ENCODE results near the gene TMPRSS11D. TPM values are rescaled to one million over a fixed set of nuclear protein-coding genes. Genes with fewer than 3 reads are reported as not detected.

Gene TMPRSS11D
- total RNA-seq, 1 experiment from 2014 or later: not detected

- no peaks in the 10 kb centered on the region for H3K27me3 ChIP-seq (replicated peaks; ENCODE audit: insufficient read depth, low read depth, low read length, poor library complexity)
- intact Hi-C loops (cut with micrococcal nuclease; ENCODE audit: unreplicated experiment): no loop called here
- POLR2A ChIA-PET (ENCODE audit: low non-redundant PET): no interaction called here
- no peak overlapping the region for H3K4me3 ChIP-seq (ENCODE audit: low read depth, low read length, poor library complexity, severe bottlenecking)
- TF ChIP-seq EZH2 (IDR thresholded peaks at IDR 0.05; ENCODE audit: borderline replicate concordance, low read depth, low read length, poor library complexity, severe bottlenecking) (no peak), CTCF (conservative IDR thresholded peaks at IDR 0.05; ENCODE audit: low read depth, low read length) (no peak)
- BruUV-seq (replicated peaks): no TSS peak
- H3K9me3 ChIP-seq (ENCODE audit: low read depth, low read length, poor library complexity, severe bottlenecking): no peaks in the 10 kb centered on the region
- DNase-seq (ENCODE audit: low spot score): no peak
- CTCF ChIA-PET: no interaction called here
- H3K27ac ChIP-seq (ENCODE audit: low read depth, low read length, poor library complexity, severe bottlenecking): no peak overlapping the region
- H3K36me3 ChIP-seq (ENCODE audit: insufficient read depth, low read length, poor library complexity, severe bottlenecking): no peaks in the 10 kb centered on the region
- H3K4me1 ChIP-seq (ENCODE audit: insufficient read depth, low read length, poor library complexity, severe bottlenecking): no peaks in the 10 kb centered on the region
Measured at GRCh38 chr4:67926485-67926884, 42.7 kb upstream of the TMPRSS11D start.

- H3K27ac ChIP-seq (ENCODE audit: low read depth, low read length, poor library complexity, severe bottlenecking): no peak overlapping the region
- no peaks in the 10 kb centered on the region for H3K9me3 ChIP-seq (ENCODE audit: low read depth, low read length, poor library complexity, severe bottlenecking)
- no TSS peak for BruUV-seq (replicated peaks)
- ChIA-PET POLR2A (ENCODE audit: low non-redundant PET) (no interaction called here), CTCF (no interaction called here)
- H3K27me3 ChIP-seq (replicated peaks; ENCODE audit: insufficient read depth, low read depth, low read length, poor library complexity): no peaks in the 10 kb centered on the region
- no peaks in the 10 kb centered on the region for H3K4me1 ChIP-seq (ENCODE audit: insufficient read depth, low read length, poor library complexity, severe bottlenecking)
- no peaks in the 10 kb centered on the region for H3K36me3 ChIP-seq (ENCODE audit: insufficient read depth, low read length, poor library complexity, severe bottlenecking)
- no peak for DNase-seq (ENCODE audit: low spot score)
- H3K4me3 ChIP-seq (ENCODE audit: low read depth, low read length, poor library complexity, severe bottlenecking): no peak overlapping the region
- TF ChIP-seq CTCF (conservative IDR thresholded peaks at IDR 0.05; ENCODE audit: low read depth, low read length): no peak
- no peak for TF ChIP-seq EZH2 (IDR thresholded peaks at IDR 0.05; ENCODE audit: borderline replicate concordance, low read depth, low read length, poor library complexity, severe bottlenecking)
- intact Hi-C loops (cut with micrococcal nuclease; ENCODE audit: unreplicated experiment): no loop called here
Measured at GRCh38 chr4:67922697-67923096, 38.9 kb upstream of the TMPRSS11D start.

- intact Hi-C loops (cut with micrococcal nuclease; ENCODE audit: unreplicated experiment): no loop called here
- Histone ChIP-seq H3K9me3 (ENCODE audit: low read depth, low read length, poor library complexity, severe bottlenecking) (no peaks in the 10 kb centered on the region), H3K27ac (ENCODE audit: low read depth, low read length, poor library complexity, severe bottlenecking) (no peak overlapping the region), H3K4me1 (ENCODE audit: insufficient read depth, low read length, poor library complexity, severe bottlenecking) (no peaks in the 10 kb centered on the region), H3K27me3 (replicated peaks; ENCODE audit: insufficient read depth, low read depth, low read length, poor library complexity) (no peaks in the 10 kb centered on the region), H3K4me3 (ENCODE audit: low read depth, low read length, poor library complexity, severe bottlenecking) (no peak overlapping the region), H3K36me3 (ENCODE audit: insufficient read depth, low read length, poor library complexity, severe bottlenecking) (no peaks in the 10 kb centered on the region)
- TF ChIP-seq EZH2 (IDR thresholded peaks at IDR 0.05; ENCODE audit: borderline replicate concordance, low read depth, low read length, poor library complexity, severe bottlenecking) (no peak), CTCF (conservative IDR thresholded peaks at IDR 0.05; ENCODE audit: low read depth, low read length) (no peak)
- ChIA-PET POLR2A (ENCODE audit: low non-redundant PET) (no interaction called here), CTCF (no interaction called here)
- BruUV-seq (replicated peaks): no TSS peak
- DNase-seq (ENCODE audit: low spot score): no peak
Measured at GRCh38 chr4:67918428-67918827, 34.6 kb upstream of the TMPRSS11D start.

All from A673 (cell line).